COLO829 (cell line): ENCODE data around the gene GABRB3.

Experiments used
- DNase-seq: peaks from one replicate; pipeline ENCODE4 v3.0.0; 2012; ENCODE audit warnings: low spot score

Gene GABRB3

GRCh38 chr15:26630857-26631256 lies 142.0 kb downstream of the GABRB3 start:
- DNase-seq = no peak

DNA sequence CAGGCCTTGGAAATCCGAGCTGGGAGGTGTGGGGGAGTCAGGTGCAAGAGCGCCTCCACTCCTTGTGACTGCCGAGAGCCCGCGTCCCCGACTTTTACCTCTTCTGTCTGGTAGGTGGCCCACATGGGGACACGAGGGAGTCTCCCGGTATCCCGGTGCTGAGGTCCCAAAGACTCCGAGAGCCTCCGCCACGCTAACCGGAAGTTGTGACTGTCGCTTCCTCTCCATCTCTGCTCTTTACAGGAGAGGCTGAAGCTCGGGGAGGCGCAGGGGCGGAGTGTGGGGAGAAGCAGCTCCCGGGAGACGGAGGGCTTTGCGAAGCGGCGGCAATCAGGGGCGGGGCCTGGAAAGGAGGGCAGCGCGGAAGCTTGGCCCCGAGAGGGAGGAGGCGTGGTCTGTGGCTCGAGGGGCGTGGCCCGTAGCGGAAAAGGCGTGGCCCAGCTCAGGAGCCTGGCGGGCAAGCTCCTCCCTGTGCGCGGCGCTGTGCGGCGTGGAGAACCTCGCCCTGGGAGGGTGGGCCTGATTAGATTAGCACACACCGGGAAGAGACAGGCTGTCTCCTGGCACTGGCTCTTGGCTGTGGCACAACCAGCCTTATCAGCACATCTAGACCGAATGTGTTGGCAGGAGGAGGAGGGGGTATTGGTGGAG lies 143.9 kb downstream of the GABRB3 start:
- DNase-seq = peak; percentile 84

- no peak for DNase-seq
These were observed 144.8 kb downstream of the GABRB3 start for GRCh38 chr15:26628071-26628470.

DNA sequence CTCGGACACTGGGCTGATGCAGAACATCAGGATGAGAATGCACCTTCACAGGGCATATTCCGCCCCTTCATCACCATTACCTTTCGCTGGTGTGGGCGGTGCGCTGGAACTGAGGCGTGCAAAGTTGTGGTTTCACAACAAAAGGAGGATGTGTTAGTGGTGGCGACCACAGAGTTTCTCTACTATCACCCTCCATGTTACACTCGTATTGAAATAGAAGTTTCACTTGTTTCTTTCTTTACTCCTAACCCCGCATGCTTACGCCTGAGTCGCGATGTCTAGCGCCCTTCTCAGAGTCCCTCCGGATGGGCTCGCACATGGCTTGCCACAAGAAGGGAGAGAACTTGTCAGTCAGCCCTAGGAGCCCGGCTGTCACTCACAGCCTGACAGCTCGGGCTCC lies 148.7 kb downstream of the GABRB3 start:
- DNase-seq = no peak

DNA sequence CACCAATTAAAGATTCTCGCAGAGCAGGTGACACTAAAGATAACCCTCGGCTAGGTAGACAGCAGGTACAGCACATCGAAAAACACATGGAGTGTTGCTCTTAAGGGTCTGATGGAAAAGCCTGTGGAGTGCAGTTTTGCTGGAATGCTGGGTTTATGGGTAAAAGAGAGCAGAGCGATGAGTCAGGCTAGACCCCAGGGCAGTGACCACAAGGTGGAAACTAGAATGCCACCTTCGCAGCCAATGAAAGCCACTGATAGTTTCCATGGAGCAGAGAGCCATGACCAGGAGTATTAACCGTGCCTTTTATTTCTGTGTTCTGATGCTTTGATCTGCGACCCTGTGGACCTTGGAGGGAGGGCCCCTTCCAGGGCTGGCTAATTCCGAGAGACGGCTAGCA lies 149.8 kb downstream of the GABRB3 start:
- DNase-seq = no peak

DNA sequence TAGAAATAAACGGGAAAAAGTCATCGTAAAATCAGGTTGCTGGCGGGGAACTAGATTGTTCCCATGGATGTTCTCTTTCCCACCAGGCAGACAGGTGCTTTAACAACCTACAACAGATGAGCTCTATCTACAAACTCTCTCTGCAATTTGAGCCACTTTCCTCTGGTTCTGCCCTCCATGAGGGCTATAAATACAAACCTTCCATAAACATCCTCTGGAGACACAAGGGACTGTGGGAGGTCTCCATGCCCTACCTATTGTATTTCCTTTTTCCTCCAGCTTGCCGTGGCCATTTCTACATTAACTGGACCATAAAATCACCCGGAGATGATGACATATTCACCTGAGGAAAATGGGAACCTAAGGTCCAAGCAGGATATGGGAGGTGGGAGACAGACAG lies 151.1 kb downstream of the GABRB3 start:
- DNase-seq = no peak

DNA sequence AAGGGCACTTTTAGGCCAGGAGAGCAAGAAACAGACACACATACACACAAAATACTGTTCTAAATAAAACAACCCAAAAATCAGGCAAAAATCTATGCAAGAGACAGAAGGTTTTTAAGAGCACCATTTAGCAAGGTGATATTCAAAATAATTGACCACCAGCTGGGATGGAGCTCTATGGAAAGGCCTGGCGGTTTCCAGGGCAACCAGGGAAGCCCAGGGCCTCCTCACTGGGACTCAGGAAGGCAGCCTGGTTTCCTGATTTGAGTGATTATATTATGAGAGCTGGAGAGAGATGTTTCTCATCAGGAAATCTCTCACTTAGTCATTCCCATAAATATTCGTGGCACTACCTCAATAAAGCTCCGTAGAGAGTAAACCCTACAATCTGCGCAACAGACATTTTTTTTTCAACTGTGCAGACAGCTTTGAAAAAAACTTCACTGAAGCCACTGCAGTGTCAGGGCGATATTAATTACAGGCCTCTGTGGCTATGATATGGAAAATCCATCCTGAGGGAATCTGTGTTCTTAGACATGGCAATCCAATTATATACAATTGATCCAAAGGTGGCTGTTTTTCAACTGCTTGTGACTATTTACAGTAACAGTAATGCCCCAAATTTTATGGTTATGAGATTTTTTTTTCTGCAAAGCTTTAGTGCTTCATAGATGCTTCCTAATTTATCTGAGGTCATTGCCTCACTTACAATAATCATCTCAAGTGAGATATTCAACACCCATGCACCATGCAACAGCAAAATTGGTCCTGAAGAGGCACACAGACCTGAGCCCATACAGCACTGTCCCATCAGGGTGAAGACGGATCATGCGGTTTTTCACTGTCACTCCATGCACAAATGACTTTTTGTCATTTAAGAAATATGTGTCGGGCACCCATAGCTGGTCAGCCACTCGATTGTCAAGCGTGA lies 152.1 kb downstream of the GABRB3 start:
- DNase-seq = no peak

DNA sequence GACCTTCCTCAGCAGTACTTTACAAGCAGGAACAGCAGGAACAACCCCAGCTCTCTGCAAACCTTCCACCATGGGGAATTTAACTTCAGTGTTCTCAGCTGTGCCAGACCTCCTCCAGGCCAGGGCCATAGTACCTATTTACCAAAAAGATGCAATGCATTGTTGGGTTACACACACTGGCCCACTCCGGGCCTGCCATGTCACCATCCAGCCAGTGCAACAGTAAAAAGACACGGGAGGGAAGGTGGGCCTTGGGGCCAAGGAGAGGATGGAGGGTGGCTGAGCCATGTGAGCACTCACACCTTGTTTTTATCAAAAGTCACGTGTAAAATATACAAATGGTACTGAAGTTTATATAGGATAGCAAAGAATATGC lies 157.0 kb downstream of the GABRB3 start:
- DNase-seq = no peak

DNA sequence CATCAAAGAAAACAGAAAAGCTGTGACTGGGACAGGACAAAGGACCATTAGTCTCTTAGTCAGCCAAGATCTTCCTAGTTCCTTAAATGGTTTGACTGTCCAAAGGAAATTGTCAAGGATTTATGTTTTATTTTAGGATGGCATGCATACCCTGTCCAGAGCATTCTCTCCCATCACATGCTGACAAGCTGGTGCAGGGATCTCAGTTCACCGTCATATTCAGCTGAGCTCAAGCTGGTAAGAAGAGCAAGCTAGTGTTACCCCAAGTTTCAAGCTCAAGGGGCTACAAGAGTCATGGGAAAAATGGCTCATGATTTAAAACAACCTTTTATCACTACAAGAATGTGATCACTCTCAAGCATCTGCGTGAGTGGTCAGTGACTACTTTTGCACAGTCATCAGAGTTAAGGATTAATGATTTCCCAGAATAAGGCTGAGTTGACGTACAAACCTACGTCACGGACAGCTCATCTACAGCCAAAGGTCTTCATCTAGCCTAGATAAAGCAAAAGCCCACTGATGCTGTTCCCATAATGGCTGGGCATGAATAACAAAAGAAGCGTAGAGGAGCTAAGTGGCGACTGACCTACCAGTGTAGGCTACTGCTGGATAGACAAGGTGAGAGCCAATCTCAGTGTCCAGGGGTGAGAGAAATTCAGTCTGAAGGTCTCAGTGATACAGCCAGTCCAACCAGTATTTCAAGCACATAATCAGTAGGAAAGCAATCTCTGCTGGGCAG lies 157.5 kb downstream of the GABRB3 start:
- DNase-seq = no peak

GRCh38 chr15:26614734-26615133 lies 158.1 kb downstream of the GABRB3 start:
- no peak for DNase-seq

GRCh38 chr15:26598704-26599103 lies 174.2 kb downstream of the GABRB3 start:
- DNase-seq = no peak

- DNase-seq = no peak
These were observed 177.3 kb downstream of the GABRB3 start for GRCh38 chr15:26595611-26596010.

DNA sequence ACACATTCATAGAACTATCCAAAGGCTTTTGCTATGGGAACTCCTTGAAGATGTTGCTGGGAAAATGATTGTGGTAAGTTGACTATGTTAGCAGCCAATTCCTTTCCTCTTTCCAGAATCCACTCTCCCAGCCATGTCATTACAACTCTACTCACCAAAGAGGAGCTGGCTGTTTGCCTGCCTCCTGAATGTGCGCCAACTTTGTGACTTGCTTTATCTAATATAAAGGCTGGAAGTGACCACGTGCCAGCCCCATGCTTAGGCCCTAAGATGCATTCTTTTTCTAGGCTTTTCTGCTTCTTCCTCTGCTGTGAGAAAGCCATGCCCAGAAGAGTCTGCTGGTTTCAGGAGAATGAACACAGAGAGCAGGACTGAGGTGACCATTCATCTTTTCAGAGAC lies 182.2 kb downstream of the GABRB3 start:
- DNase-seq = no peak

DNA sequence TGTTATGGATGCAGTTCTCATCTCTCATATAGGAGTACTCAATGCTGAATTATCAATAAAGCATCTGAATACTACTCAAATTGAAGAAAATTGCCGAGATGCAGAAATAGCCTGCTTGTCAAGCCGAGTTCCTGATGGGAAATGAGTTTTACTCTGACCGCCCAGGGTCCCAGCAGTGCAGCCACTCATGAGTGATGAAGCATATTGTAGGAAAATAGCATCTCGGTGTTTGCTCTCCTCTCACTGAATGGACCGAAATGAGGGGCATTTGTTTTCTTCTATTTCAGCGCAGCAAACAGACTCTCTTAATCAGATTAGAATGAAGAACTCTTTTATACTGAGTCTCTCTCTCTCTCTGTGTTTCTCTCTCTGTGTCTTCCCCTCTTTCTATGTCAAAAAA lies 190.0 kb downstream of the GABRB3 start:
- no peak for DNase-seq

DNA sequence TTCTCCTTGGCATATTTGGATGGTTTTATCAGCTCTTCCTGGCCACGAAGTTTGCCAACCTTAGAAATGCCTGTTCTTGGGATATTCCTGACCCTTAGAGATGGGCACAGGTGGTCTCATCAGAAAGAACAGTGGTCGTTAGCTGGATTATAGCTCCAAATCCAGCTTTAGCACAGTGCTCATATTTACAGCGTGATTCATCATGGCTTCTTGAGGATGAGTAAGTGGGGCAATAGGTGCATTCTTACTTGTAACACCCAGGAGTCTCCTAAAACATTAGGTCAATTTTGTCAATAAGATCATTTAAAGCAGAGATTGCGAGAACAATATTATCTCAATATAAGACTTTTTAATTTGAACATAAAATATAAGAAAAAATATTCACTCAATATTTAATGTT lies 191.9 kb downstream of the GABRB3 start:
- no peak for DNase-seq

DNA sequence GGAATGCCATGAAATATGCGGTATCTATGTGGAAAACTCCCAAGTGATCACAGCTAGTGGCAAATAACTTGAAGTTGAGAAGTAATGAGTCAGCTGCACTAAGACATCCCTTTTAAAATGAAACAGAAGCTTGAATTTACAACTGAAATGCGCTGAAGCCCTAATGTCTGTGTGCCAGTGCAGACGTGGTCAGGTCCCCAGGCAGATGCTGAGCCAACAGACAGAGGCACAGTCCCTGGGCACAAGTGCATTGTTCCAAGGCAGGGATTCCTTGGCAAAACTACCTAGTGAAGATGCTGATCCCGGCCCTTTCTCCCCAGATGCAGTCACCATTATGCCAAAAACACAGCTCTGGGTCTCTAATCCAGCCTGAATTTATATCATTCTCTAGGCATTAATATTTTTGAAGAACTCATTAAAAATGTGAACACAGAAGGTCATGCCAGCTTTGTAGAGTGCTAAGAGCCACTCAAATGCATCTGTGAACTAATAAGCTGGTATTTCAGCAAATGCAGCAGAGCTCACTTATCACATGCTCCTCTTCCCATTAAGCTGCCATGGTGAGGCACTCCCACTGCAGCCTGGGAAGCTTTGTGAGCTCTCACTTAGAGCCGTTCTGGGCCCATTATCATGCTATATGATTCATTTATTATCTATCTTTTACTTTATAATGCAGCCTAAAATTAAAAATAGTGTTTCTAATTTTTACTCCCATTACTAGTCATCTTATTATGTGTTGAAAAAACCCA lies 200.1 kb downstream of the GABRB3 start:
- DNase-seq = no peak

DNA sequence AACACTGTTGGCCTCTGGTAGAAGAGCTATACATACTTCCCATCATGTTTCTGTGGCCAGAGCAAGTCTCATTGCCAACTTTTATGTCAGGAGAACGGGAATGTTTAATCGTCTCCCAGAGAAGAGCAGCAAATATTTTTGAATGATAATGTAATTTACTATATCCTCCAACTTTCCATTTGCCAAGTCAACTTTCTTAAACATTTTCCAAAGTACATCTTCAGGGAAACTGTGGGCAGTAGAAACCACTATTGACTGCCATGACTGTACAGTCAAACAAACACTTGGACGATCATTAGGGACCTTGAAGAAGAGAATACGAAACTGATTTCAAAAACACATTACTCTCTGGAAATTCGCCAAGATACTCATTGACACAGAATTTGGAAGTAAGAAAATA lies 201.5 kb downstream of the GABRB3 start:
- DNase-seq = no peak

DNA sequence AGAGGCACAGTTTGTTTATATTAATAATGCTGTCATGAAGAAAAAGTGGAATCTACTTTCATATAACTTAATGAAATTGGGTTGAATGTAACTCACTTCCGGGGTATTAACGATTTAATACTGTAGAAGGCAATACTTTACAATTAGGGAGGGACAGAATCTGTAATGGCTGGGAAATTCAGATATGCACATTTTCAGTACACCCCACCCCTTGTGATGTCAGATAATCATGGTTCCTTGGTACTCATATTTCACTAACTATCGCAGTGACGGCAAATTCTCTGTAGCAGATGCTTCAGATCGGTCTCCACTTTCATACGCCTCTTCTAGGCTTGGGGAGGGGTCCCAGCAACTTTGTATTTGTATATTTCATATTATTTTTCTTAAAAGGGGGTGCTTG lies 207.3 kb downstream of the GABRB3 start:
- no peak for DNase-seq

GRCh38 chr15:26564361-26564760 lies 208.5 kb downstream of the GABRB3 start:
- no peak for DNase-seq

- DNase-seq = no peak
These were observed 210.5 kb downstream of the GABRB3 start for GRCh38 chr15:26562336-26562735.

DNA sequence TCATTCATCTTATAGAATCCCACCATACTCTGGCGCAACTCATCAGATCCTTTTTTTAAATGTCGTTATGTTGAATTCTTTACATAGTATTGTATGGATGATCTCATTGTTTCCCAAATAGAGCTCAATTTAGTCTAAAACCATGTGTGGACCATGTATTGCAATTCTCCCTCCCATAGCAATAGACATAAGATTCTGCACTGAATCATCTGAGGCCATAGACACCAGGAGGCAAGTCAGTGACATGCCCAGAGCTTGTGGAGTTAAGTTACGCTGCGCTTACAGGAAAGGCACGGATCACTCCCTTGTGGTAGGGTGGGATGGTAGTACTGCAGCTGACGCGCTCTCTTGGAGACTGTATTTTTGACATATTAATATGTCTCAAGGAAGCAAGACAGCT lies 211.0 kb downstream of the GABRB3 start:
- DNase-seq = no peak

DNA sequence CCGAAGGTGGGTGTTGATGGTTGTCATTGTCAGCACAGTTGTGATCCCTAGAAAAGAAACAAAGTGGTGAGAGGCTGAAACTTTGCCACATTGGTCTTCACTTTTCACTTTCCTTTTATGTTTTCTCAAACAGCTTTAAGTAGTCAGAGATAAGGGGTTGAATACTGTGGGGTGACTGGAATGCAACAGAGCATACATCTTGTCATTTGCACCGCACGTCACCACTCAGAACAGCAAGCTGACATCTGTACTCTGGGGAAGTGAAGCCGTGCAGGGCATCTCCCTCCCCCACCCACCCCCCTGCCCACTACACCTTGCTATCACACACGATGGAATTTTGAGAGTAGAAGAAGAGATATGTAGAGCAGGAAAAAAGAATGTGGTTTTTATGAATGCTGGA lies 211.7 kb downstream of the GABRB3 start:
- DNase-seq = no peak
